Upper lobe of right lung (tissue), 1 donor: ENCODE measurements around the gene SUCO. TPM values are rescaled to one million over a fixed set of nuclear protein-coding genes. Genes with fewer than 3 reads are reported as not detected.

Experiments
- ATAC-seq: fragments of 200-7000 bp; cut with Tn5 transposase; one replicate; pipeline ENCODE4 v1.9.1; 2020; ENCODE audit warnings: mild to moderate bottlenecking, moderate library complexity
- DNase-seq: peaks from one replicate; pipeline ENCODE4 v3.0.0-alpha.2; 2020
- H3K27ac ChIP-seq: fragments of 200-600 bp; one replicate; pipeline ENCODE4 v1.8.0; 2022
- H3K27me3 ChIP-seq: fragments of 200-600 bp; one replicate; pipeline ENCODE4 v1.8.0; 2022; ENCODE audit warnings: mild to moderate bottlenecking
- H3K36me3 ChIP-seq: fragments of 200-600 bp; one replicate; pipeline ENCODE4 v1.8.0; 2022
- H3K4me1 ChIP-seq: fragments of 200-600 bp; one replicate; pipeline ENCODE4 v1.8.0; 2022
- H3K4me3 ChIP-seq: fragments of 200-600 bp; one replicate; pipeline ENCODE4 v1.8.0; 2022; ENCODE audit warnings: mild to moderate bottlenecking
- H3K9me3 ChIP-seq: fragments of 200-600 bp; one replicate; pipeline ENCODE4 v1.8.0; 2022
- CTCF ChIP-seq: fragments of 200-600 bp; IDR thresholded peaks from one replicate; pipeline ENCODE4 v1.8.0; 2022; ENCODE audit warnings: antibody characterized with exemption
- intact Hi-C: fragments of 100-400 bp; cut with DNase I; formaldehyde crosslinking; loops from one replicate; pipeline ENCODE4 v1.11.0; 2022
- total RNA-seq: library from RNA; stranded (reverse); fragmentation: NEBNext Ultra II Directional; extraction: Animal tissue kit (Norgen Biotek cat#: 25700); gene quantifications from one replicate; pipeline ENCODE4 v1.2.1, GENCODE V29; 2021
- donor health status: DM: no; HTN: yes; CAD: no; lungs with severe emphysema.

The SUCO gene
- total RNA-seq, 1 donor from 2014 or later: 34.1 TPM

GRCh38 chr1:172630056-172630818 is 97.3 kb downstream of the SUCO start:
- DNase-seq (no peak), ATAC-seq (no peak)
- no peak for TF ChIP-seq CTCF
- Histone ChIP-seq H3K9me3 (no peaks in the 10 kb centered on the region), H3K36me3 (no peaks in the 10 kb centered on the region), H3K27me3 (no peaks in the 10 kb centered on the region), H3K27ac (no peak overlapping the region), H3K4me1 (no peaks in the 10 kb centered on the region), H3K4me3 (no peak overlapping the region)
- intact Hi-C loops: no loop called here

GRCh38 chr1:172630868-172631267 is 97.9 kb downstream of the SUCO start:
- DNase-seq: no peak
- intact Hi-C loops: no loop called here
- TF ChIP-seq CTCF: no peak
- H3K27ac ChIP-seq: no peak overlapping the region
- no peaks in the 10 kb centered on the region for H3K27me3 ChIP-seq
- no peaks in the 10 kb centered on the region for H3K9me3 ChIP-seq
- H3K36me3 ChIP-seq: no peaks in the 10 kb centered on the region
- ATAC-seq: no peak
- H3K4me1 ChIP-seq: no peaks in the 10 kb centered on the region
- no peak overlapping the region for H3K4me3 ChIP-seq

DNA sequence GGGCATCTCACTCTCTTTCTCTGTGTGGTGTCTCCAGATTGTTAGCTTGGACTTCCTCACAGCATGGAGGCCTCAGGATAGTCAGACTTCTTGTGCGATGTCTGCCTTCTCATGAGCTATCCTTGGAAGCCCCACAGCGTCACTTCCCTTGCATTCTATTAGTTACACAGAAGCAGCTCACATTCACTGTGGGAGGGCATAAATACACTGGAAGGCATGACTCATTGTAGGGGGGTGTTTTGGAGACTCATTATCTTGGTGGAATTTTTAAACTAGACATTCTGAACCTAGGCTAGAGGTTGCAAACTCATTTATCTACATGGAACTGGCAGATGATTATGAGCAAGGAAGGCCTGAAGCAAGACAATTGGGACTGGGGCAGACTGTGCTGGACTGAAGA is 104.6 kb downstream of the SUCO start:
- H3K27ac ChIP-seq: no peak overlapping the region
- H3K4me3 ChIP-seq: no peak overlapping the region
- intact Hi-C loops: no loop called here
- no peaks in the 10 kb centered on the region for H3K9me3 ChIP-seq
- DNase-seq (no peak), ATAC-seq (no peak)
- TF ChIP-seq CTCF: no peak
- H3K27me3 ChIP-seq: no peaks in the 10 kb centered on the region
- no peaks in the 10 kb centered on the region for H3K4me1 ChIP-seq
- no peaks in the 10 kb centered on the region for H3K36me3 ChIP-seq

DNA sequence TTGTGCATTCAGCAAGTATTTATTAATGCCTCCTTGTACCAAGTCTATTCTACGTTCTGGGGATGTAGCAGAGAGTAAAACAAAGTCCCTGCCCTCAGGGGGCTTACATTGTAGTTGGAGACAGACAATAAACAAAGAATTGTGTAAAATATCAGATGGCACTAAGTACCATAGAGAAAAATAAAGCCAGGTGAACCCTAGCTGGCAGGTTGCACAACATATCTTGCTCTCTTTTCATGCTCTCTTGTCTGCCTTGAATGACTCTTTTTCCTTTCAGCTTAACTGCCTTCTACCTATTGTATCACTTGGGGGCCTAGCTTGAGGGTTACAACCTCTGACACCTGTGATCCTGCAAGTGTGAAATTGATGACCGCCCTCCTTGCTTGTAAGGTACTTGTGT is 105.3 kb downstream of the SUCO start:
- no peak overlapping the region for H3K4me3 ChIP-seq
- no peaks in the 10 kb centered on the region for H3K36me3 ChIP-seq
- peak overlapping the region; percentile 36 for H3K27ac ChIP-seq
- no peak for TF ChIP-seq CTCF
- H3K4me1 ChIP-seq: no peaks in the 10 kb centered on the region
- no peak for DNase-seq
- H3K9me3 ChIP-seq: no peaks in the 10 kb centered on the region
- H3K27me3 ChIP-seq: no peaks in the 10 kb centered on the region
- ATAC-seq: no peak
- intact Hi-C loops: no loop called here

DNA sequence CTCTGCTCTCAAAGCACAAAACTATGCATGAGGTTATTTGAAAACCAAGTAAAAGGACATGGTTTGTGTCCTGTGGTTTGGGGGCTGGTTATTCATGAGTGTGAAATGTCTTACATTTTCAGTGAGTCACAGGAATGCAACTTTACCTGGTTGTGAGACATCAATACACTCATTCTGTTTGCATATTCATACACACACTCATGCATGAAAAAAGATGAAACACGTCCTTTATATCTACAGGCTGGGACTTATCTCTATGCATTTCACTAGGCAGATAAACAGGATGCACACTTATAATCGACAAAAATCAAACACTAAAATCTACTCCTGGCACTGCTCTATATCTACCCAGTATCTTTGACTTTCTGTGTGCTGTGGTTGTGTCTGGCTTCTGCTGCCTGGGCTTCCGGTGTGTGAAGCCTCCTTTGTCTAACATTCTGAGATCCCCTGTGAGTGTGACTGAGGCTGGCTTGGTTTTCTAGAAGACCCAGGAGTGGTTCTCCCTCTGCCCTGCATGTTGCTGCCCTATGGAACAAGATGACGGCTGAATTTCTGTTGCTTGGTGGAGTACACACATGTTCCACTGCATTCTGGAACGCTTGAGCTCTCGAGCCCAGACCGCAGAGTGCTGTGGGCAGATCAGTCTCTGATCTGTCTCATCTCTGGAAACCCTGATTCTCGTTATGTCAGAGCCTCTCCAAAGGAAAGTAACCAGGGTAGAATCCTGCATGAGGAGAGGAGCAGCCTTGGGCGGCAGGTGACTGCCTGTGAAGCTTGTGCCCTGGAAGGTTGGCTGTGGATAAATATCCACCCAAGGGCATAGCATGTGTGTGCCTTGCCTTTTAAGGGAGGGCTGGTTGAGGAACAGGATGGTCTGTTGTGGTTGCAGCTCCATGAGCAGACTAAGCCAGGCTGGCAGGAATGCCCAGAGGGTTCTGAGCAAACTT is 106.2 kb downstream of the SUCO start:
- no peak for TF ChIP-seq CTCF
- Histone ChIP-seq H3K4me1 (no peaks in the 10 kb centered on the region), H3K9me3 (no peaks in the 10 kb centered on the region), H3K4me3 (no peak overlapping the region), H3K27me3 (no peaks in the 10 kb centered on the region), H3K36me3 (no peaks in the 10 kb centered on the region), H3K27ac (no peak overlapping the region)
- DNase-seq (no peak), ATAC-seq (peak; percentile 24)
- intact Hi-C loops: no loop called here
